ACHN (cell line): Measurements from ENCODE around the gene TRIM47.
A peak's percentile ranks its signal among the peaks of the same experiment; 100 is the strongest.
"Not testable (repeated sequence)": the region's sequence is repeated elsewhere in the genome, so short reads cannot be mapped to it uniquely, and the experiment has no call there.

Source experiments
- DNase-seq: peaks from one replicate; pipeline ENCODE4 v3.0.0-alpha.2; 2015
- in situ Hi-C: cut with HindIII; loops from 2 replicates; pipeline ENCODE4 v1.10.0; 2017; ENCODE audit warnings: low sequenced_read_pairs, low pct_ligation_motif_present, low pct_unique_long_range_greater_than_20kb

Gene TRIM47

GRCh38 chr17:75854101-75854748 is 24.2 kb downstream of the TRIM47 start:
- in situ Hi-C loops: no loop called here
- DNase-seq: peak; percentile 85

GRCh38 chr17:75853433-75853832 is 24.9 kb downstream of the TRIM47 start:
- DNase-seq: no peak
- in situ Hi-C loops: no loop called here

- DNase-seq, in situ Hi-C loops: not testable (repeated sequence)
These were observed 26.7 kb downstream of the TRIM47 start for GRCh38 chr17:75851693-75851991.

- no peak for DNase-seq
- in situ Hi-C loops: no loop called here
These were observed 27.3 kb downstream of the TRIM47 start for GRCh38 chr17:75850928-75851692.

GRCh38 chr17:75849724-75850123 is 28.7 kb downstream of the TRIM47 start:
- DNase-seq: no peak
- in situ Hi-C loops: no loop called here

- in situ Hi-C loops: no loop called here
- no peak for DNase-seq
These were observed 29.1 kb downstream of the TRIM47 start for GRCh38 chr17:75849279-75849646.

- peak; percentile 62 for DNase-seq
- in situ Hi-C loops: no loop called here
These were observed 29.7 kb downstream of the TRIM47 start for GRCh38 chr17:75848523-75849278.

GRCh38 chr17:75847614-75848522 is 30.5 kb downstream of the TRIM47 start:
- in situ Hi-C loops: no loop called here

GRCh38 chr17:75846692-75847613 is 31.4 kb downstream of the TRIM47 start:
- in situ Hi-C loops: no loop called here
- no peak for DNase-seq

More at GRCh38 chr17:75847614-75848522, 30.5 kb downstream of the TRIM47 start:
- DNase-seq: no peak

- in situ Hi-C loops: no loop called here
- DNase-seq: no peak
These were observed 32.3 kb downstream of the TRIM47 start for GRCh38 chr17:75845933-75846691.

- in situ Hi-C loops: no loop called here
- peak; percentile 66 for DNase-seq
These were observed 33.2 kb downstream of the TRIM47 start for GRCh38 chr17:75845058-75845711.

- in situ Hi-C loops: no loop called here
- DNase-seq: no peak
These were observed 33.8 kb downstream of the TRIM47 start for GRCh38 chr17:75844530-75845057.

GRCh38 chr17:75843577-75844529 is 34.5 kb downstream of the TRIM47 start, which contains the start of gene UNC13D:
UNC13D (minus strand) TSS chr17:75844404; CDS start chr17:75844337, 67 bp downstream.
- DNase-seq: no peak
- in situ Hi-C loops: no loop called here

- DNase-seq: no peak
- in situ Hi-C loops: no loop called here
These were observed 35.3 kb downstream of the TRIM47 start for GRCh38 chr17:75842963-75843576.

- in situ Hi-C loops: no loop called here
- no peak for DNase-seq
These were observed 36.0 kb downstream of the TRIM47 start for GRCh38 chr17:75842411-75842810.
